HG03135 (cell line): ENCODE results near the gene TMEFF2.
A peak's percentile ranks its signal among the peaks of the same experiment; 100 is the strongest.
"Not testable (repeated sequence)": the region's sequence is repeated elsewhere in the genome, so short reads cannot be mapped to it uniquely, and the experiment has no call there.

Source experiments
- ATAC-seq: cut with Tn5 transposase; IDR thresholded peaks from one replicate; pipeline ENCODE4 v1.9.1; 2021; ENCODE audit warnings: mild to moderate bottlenecking, moderate library complexity; ENCODE audit not compliant: unreplicated experiment

Gene TMEFF2

DNA sequence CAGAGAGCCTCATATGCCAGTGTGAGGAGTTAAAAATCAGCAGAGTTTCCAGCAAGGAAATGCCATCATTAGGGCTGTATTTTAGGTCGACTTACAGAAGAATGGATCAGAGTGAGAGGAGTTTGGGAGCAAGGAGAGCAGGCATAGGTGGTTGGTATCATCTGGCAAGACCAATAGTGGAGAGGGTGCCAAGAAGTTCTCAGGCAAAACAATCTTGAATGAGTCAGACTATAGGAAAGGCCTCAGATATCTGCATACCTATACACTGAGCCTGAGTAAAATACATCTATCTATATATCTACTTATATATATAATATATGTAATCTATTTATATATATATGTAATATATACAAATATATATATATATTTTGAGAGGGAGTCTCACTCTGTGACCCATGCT lies 57.3 kb downstream of the TMEFF2 start:
- ATAC-seq: no peak

DNA sequence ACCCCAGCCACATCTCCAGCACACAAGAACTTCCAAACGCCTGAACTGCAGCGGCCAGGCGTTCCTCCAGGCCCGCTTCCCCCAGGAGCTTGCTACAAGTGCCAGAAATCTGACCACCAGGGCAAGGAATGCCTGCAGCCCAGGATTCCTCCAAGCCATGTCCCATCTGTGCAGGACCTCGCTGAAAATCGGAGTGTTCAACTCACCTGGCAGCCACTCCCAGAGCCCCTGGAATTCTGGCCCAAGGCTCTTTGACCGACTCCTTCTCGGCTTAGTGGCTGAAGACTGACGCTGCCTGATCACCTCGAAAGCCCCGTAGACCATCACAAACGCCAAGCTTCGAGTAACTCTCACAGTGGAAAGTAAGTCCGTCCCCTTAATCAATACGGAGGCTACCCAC lies 62.1 kb downstream of the TMEFF2 start:
- ATAC-seq: not testable (repeated sequence)

- not testable (repeated sequence) for ATAC-seq
Measured at GRCh38 chr2:192130312-192130711, 64.4 kb downstream of the TMEFF2 start.

DNA sequence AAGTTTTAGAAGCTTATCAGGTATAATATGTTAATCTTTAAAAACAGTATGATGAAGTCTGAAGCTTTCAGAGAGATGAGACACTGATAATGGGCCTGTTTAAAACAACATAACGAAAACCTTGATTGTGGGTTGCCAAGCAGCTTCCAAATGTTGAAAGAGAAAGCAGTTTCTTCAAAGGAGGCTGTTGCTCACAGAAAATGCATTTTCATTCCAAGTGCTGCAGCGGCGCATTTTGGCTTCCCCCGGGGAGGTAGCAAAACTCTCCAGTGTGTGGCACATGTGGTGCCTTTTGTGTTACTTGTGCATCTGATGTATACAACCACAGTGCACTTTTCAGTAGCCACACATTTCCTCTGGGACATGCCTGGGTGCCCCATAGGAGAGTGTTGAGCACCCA lies 66.1 kb downstream of the TMEFF2 start:
- no peak for ATAC-seq

- no peak for ATAC-seq
Measured at GRCh38 chr2:192127434-192127833, 67.3 kb downstream of the TMEFF2 start.

DNA sequence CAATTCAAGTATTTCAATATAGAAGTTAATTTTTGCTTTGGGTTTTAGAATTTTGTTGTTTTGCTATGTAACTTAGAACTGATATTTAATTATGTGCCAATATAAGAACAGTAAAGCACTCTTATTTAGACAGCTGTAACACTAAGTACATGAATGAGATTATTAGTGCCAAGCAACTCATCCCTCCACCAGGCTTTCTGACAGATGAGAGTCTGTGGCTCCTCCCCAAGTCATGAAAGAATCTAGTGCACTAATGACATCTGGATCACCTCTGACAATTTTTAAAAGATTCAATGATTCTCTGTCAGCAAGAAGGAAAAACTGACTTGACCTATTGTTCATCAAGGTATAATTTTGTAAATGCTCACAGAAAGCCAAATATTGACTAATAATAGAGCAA lies 67.8 kb downstream of the TMEFF2 start:
- no peak for ATAC-seq

DNA sequence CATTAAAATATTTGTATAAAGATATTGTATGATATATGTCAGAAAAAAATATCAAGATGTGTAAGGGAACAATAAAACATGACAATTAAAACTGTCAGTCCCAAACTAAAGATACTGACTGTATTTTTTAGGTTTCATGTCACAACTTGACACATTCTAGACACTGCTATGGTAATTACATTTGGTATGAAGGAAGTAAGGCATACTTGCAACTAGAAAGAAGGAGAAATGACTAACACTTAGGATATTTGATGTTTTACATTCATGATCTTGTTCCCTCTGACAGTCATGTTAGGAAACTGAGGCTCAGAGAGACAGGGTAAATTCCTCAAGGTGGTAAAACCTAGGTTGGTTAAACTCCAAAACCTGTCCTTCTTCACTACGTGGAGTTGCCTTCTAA lies 68.3 kb downstream of the TMEFF2 start:
- no peak for ATAC-seq

- ATAC-seq: no peak
Measured at GRCh38 chr2:192124571-192124970, 70.2 kb downstream of the TMEFF2 start.

- ATAC-seq: no peak
Measured at GRCh38 chr2:192123847-192124246, 70.9 kb downstream of the TMEFF2 start.

DNA sequence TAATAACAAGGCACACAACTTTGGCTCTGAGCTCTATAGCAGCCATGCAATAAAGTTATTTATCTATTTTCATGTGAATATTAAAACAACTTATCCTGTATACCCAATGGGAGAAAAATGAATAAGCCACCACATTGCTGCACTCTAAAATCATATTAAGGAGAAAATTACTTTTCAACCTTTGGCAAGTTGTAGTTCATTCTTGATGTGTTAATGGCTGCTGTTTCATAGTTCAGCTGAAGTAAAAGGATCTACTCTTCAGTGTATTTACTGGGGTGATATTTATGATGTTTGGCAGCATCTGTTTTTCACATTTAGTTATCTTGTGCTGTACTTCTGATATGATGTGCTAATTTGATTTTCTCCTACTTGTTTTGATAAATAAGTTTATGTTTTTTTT lies 71.8 kb downstream of the TMEFF2 start:
- no peak for ATAC-seq

- no peak for ATAC-seq
Measured at GRCh38 chr2:192122141-192122540, 72.6 kb downstream of the TMEFF2 start.

DNA sequence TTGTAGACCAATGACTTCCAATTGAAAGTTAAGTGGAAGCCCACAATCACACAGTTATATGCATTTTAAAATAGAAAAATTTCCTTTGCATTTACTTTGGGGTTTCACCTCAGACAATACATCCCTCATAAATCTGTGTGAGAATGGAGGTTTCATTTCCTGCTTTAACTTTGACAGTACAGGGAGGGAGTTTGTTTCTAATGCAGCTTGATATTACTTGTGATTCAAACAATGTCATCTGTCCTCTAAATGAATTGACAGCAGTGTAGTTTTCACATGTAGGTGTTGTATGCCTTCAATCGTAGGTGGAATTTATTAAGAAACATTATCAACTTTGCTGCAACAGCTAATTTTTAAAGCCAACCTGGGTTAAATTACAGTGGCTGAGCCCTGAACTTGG lies 75.2 kb downstream of the TMEFF2 start:
- no peak for ATAC-seq

GRCh38 chr2:192117705-192118104 lies 77.0 kb downstream of the TMEFF2 start:
- no peak for ATAC-seq

- ATAC-seq: not testable (repeated sequence)
Measured at GRCh38 chr2:192111536-192111935, 83.2 kb downstream of the TMEFF2 start.

- ATAC-seq: no peak
Measured at GRCh38 chr2:192099742-192100141, 95.0 kb downstream of the TMEFF2 start.

GRCh38 chr2:192098814-192099491 lies 95.8 kb downstream of the TMEFF2 start:
- peak; percentile 64 for ATAC-seq

- ATAC-seq: no peak
Measured at GRCh38 chr2:192091476-192091875, 103.3 kb downstream of the TMEFF2 start.

GRCh38 chr2:192090911-192091310 lies 103.8 kb downstream of the TMEFF2 start:
- ATAC-seq: no peak

GRCh38 chr2:192087398-192087958 lies 107.3 kb downstream of the TMEFF2 start:
- ATAC-seq: no peak

DNA sequence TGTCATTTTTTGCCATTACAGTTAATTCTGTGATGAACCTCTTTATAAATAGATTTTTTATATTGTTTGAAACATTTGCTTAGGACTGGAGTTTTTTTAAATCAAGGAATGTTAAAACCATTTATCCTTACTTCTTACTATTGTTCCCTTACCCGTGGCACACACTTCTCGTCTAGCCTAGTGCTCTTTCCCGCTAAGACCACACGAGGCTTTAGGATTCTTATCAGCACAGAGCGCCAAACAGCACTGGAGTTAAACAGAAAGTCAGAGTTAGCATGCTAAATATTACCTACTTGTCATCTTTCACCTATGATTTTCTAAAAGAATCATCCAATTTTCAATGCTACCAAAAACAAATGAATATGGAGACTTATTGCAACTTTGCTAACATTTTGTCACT lies 112.6 kb downstream of the TMEFF2 start:
- no peak for ATAC-seq

- ATAC-seq: not testable (repeated sequence)
Measured at GRCh38 chr2:192080096-192080495, 114.6 kb downstream of the TMEFF2 start.

DNA sequence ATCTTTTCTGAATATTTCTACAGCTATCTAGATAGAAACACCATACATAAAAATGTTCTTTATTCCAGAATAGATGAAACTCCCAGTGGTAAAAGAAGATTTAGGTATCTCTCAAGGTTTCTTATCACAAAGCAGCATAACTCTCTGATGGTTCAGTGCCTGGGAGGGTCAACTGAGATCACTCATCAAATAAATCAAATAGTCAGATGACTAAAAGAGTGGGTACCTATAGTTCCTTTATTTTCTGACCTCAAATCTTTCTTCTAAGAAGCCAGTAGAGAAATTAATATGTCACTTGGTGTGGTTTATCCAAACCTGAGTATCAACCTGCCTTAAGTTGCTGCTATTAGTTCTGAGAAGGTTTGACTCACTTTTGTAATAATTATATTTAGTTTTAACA lies 120.9 kb downstream of the TMEFF2 start:
- ATAC-seq: no peak

- no peak for ATAC-seq
Measured at GRCh38 chr2:192072778-192073177, 122.0 kb downstream of the TMEFF2 start.
